ENCODE measurements around the gene CNTN3. TPM values are rescaled to one million over a fixed set of nuclear protein-coding genes. Genes with fewer than 3 reads are reported as not detected.

The CNTN3 gene
- total RNA-seq, 1 experiment from 2014 or later, result not detected

- no peak for DNase-seq
- no peaks in the 10 kb centered on the region for H4K20me1 ChIP-seq (ENCODE audit: insufficient read depth, low read depth, low read length)
- no peaks in the 10 kb centered on the region for H3K27me3 ChIP-seq (ENCODE audit: low read length)
- H3K9me2 ChIP-seq (replicated peaks; ENCODE audit: insufficient read depth, low read length), result no peaks in the 10 kb centered on the region
- H3K4me1 ChIP-seq (ENCODE audit: low read length), result no peaks in the 10 kb centered on the region
- no peak overlapping the region for H2AFZ ChIP-seq (ENCODE audit: low read length)
- H3K9ac ChIP-seq (ENCODE audit: low read length), result no peak overlapping the region
- no peaks in the 10 kb centered on the region for H3K79me2 ChIP-seq (ENCODE audit: low read length)
- no peaks in the 10 kb centered on the region for H3K36me3 ChIP-seq (ENCODE audit: insufficient read depth, low read length)
- H3K27ac ChIP-seq (ENCODE audit: low read length), result no peak overlapping the region
- no peak overlapping the region for H3K4me2 ChIP-seq (ENCODE audit: low read depth, low read length, poor library complexity, severe bottlenecking)
- no peaks in the 10 kb centered on the region for H3K9me3 ChIP-seq (ENCODE audit: low read length)
- H3K4me3 ChIP-seq (ENCODE audit: low read length), result no peak overlapping the region
Measured at GRCh38 chr3:74624301-74624700, 9.8 kb upstream of the CNTN3 start.

GRCh38 chr3:74623261-74623836 is 8.9 kb upstream of the CNTN3 start:
- no peaks in the 10 kb centered on the region for H3K9me2 ChIP-seq (replicated peaks; ENCODE audit: insufficient read depth, low read length)
- no peaks in the 10 kb centered on the region for H3K27me3 ChIP-seq (ENCODE audit: low read length)
- no peaks in the 10 kb centered on the region for H3K36me3 ChIP-seq (ENCODE audit: insufficient read depth, low read length)
- H4K20me1 ChIP-seq (ENCODE audit: insufficient read depth, low read depth, low read length), result no peaks in the 10 kb centered on the region
- H3K27ac ChIP-seq (ENCODE audit: low read length), result no peak overlapping the region
- no peak for DNase-seq
- H3K79me2 ChIP-seq (ENCODE audit: low read length), result no peaks in the 10 kb centered on the region
- H3K4me1 ChIP-seq (ENCODE audit: low read length), result no peaks in the 10 kb centered on the region
- H2AFZ ChIP-seq (ENCODE audit: low read length), result no peak overlapping the region
- H3K4me2 ChIP-seq (ENCODE audit: low read depth, low read length, poor library complexity, severe bottlenecking), result no peak overlapping the region
- no peaks in the 10 kb centered on the region for H3K9me3 ChIP-seq (ENCODE audit: low read length)
- no peak overlapping the region for H3K9ac ChIP-seq (ENCODE audit: low read length)
- no peak overlapping the region for H3K4me3 ChIP-seq (ENCODE audit: low read length)

GRCh38 chr3:74621581-74621980 is 7.1 kb upstream of the CNTN3 start:
- Histone ChIP-seq H3K9me3 (ENCODE audit: low read length) (no peaks in the 10 kb centered on the region), H3K9ac (ENCODE audit: low read length) (no peak overlapping the region), H3K4me2 (ENCODE audit: low read depth, low read length, poor library complexity, severe bottlenecking) (no peak overlapping the region), H3K36me3 (ENCODE audit: insufficient read depth, low read length) (no peaks in the 10 kb centered on the region), H3K9me2 (replicated peaks; ENCODE audit: insufficient read depth, low read length) (no peaks in the 10 kb centered on the region; the same call in 1 of the 2 replicates), H3K4me3 (ENCODE audit: low read length) (no peak overlapping the region), H4K20me1 (ENCODE audit: insufficient read depth, low read depth, low read length) (no peaks in the 10 kb centered on the region), H3K27ac (ENCODE audit: low read length) (no peak overlapping the region), H2AFZ (ENCODE audit: low read length) (no peak overlapping the region), H3K27me3 (ENCODE audit: low read length) (no peaks in the 10 kb centered on the region), H3K4me1 (ENCODE audit: low read length) (no peaks in the 10 kb centered on the region), H3K79me2 (ENCODE audit: low read length) (no peaks in the 10 kb centered on the region)
- no peak for DNase-seq

DNA sequence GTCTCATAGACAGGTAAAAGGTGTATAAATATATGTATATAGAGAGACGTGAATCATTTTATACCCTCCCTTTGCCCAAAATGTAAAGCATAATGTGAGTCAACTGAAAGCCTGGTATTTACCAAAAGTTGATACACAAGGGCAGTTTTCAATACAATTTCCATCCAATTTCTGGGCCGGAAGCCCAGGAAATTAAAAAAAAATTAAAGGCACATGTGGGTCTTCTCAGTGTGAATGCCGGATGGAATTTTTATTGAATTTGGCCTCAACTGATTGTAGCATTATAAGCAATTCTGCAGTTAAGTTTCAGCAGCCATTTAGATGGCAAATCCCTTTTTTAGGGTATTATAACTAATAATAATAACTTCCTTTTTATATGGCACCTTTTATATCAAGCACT is 3.3 kb upstream of the CNTN3 start:
- no peak overlapping the region for H3K4me3 ChIP-seq (ENCODE audit: low read length)
- no peak overlapping the region for H3K27ac ChIP-seq (ENCODE audit: low read length)
- no peaks in the 10 kb centered on the region for H3K4me1 ChIP-seq (ENCODE audit: low read length)
- H3K9me3 ChIP-seq (ENCODE audit: low read length), result 0 out of 2 replicates have a peak, but pooled peaks cover 3% of the 10 kb centered on the region
- no peaks in the 10 kb centered on the region for H3K79me2 ChIP-seq (ENCODE audit: low read length)
- H3K4me2 ChIP-seq (ENCODE audit: low read depth, low read length, poor library complexity, severe bottlenecking), result no peak overlapping the region
- DNase-seq, result no peak
- H3K36me3 ChIP-seq (ENCODE audit: insufficient read depth, low read length), result no peaks in the 10 kb centered on the region
- no peaks in the 10 kb centered on the region for H3K27me3 ChIP-seq (ENCODE audit: low read length)
- no peaks in the 10 kb centered on the region for H4K20me1 ChIP-seq (ENCODE audit: insufficient read depth, low read depth, low read length)
- no peak overlapping the region for H3K9ac ChIP-seq (ENCODE audit: low read length)
- no peak overlapping the region for H2AFZ ChIP-seq (ENCODE audit: low read length)
- no peaks in the 10 kb centered on the region; the same call in 1 of the 2 replicates for H3K9me2 ChIP-seq (replicated peaks; ENCODE audit: insufficient read depth, low read length)

GRCh38 chr3:74613521-74614106 is 845 bp downstream of the CNTN3 start:
- Histone ChIP-seq H3K4me2 (ENCODE audit: low read depth, low read length, poor library complexity, severe bottlenecking) (no peak overlapping the region), H3K9ac (ENCODE audit: low read length) (no peak overlapping the region), H2AFZ (ENCODE audit: low read length) (no peak overlapping the region), H3K9me2 (replicated peaks; ENCODE audit: insufficient read depth, low read length) (no peaks in the 10 kb centered on the region; the same call in 1 of the 2 replicates), H3K36me3 (ENCODE audit: insufficient read depth, low read length) (no peaks in the 10 kb centered on the region), H3K79me2 (ENCODE audit: low read length) (no peaks in the 10 kb centered on the region), H3K4me1 (ENCODE audit: low read length) (no peaks in the 10 kb centered on the region), H3K27ac (ENCODE audit: low read length) (no peak overlapping the region), H3K27me3 (ENCODE audit: low read length) (no peaks in the 10 kb centered on the region), H3K4me3 (ENCODE audit: low read length) (no peak overlapping the region), H4K20me1 (ENCODE audit: insufficient read depth, low read depth, low read length) (no peaks in the 10 kb centered on the region), H3K9me3 (ENCODE audit: low read length) (0 out of 2 replicates have a peak, but pooled peaks cover 3% of the 10 kb centered on the region)
- no peak for DNase-seq

GRCh38 chr3:74613060-74613459 is 1.4 kb downstream of the CNTN3 start:
- Histone ChIP-seq H3K27me3 (ENCODE audit: low read length) (no peaks in the 10 kb centered on the region), H3K9ac (ENCODE audit: low read length) (no peak overlapping the region), H3K4me3 (ENCODE audit: low read length) (no peak overlapping the region), H3K9me3 (ENCODE audit: low read length) (0 out of 2 replicates have a peak, but pooled peaks cover 3% of the 10 kb centered on the region), H3K4me2 (ENCODE audit: low read depth, low read length, poor library complexity, severe bottlenecking) (no peak overlapping the region), H3K36me3 (ENCODE audit: insufficient read depth, low read length) (no peaks in the 10 kb centered on the region), H4K20me1 (ENCODE audit: insufficient read depth, low read depth, low read length) (no peaks in the 10 kb centered on the region), H3K79me2 (ENCODE audit: low read length) (no peaks in the 10 kb centered on the region), H3K9me2 (replicated peaks; ENCODE audit: insufficient read depth, low read length) (no peaks in the 10 kb centered on the region; the same call in 1 of the 2 replicates), H2AFZ (ENCODE audit: low read length) (no peak overlapping the region), H3K4me1 (ENCODE audit: low read length) (no peaks in the 10 kb centered on the region), H3K27ac (ENCODE audit: low read length) (no peak overlapping the region)
- no peak for DNase-seq

- no peak overlapping the region for H3K4me3 ChIP-seq (ENCODE audit: low read length)
- 0 out of 2 replicates have a peak, but pooled peaks cover 3% of the 10 kb centered on the region for H3K9me3 ChIP-seq (ENCODE audit: low read length)
- DNase-seq, result no peak
- H3K27me3 ChIP-seq (ENCODE audit: low read length), result no peaks in the 10 kb centered on the region
- no peak overlapping the region for H3K9ac ChIP-seq (ENCODE audit: low read length)
- no peaks in the 10 kb centered on the region for H3K79me2 ChIP-seq (ENCODE audit: low read length)
- H3K4me2 ChIP-seq (ENCODE audit: low read depth, low read length, poor library complexity, severe bottlenecking), result no peak overlapping the region
- no peaks in the 10 kb centered on the region for H4K20me1 ChIP-seq (ENCODE audit: insufficient read depth, low read depth, low read length)
- no peaks in the 10 kb centered on the region for H3K4me1 ChIP-seq (ENCODE audit: low read length)
- H3K9me2 ChIP-seq (replicated peaks; ENCODE audit: insufficient read depth, low read length), result no peaks in the 10 kb centered on the region
- no peak overlapping the region for H2AFZ ChIP-seq (ENCODE audit: low read length)
- H3K36me3 ChIP-seq (ENCODE audit: insufficient read depth, low read length), result no peaks in the 10 kb centered on the region
- H3K27ac ChIP-seq (ENCODE audit: low read length), result no peak overlapping the region
Measured at GRCh38 chr3:74611206-74611605, 3.3 kb downstream of the CNTN3 start.

- DNase-seq, result no peak
Measured at GRCh38 chr3:74607803-74608202, 6.7 kb downstream of the CNTN3 start.

More at GRCh38 chr3:74607803-74608202, 6.7 kb downstream of the CNTN3 start:
- Histone ChIP-seq H3K4me1 (ENCODE audit: low read length) (no peaks in the 10 kb centered on the region), H3K4me3 (ENCODE audit: low read length) (no peak overlapping the region), H2AFZ (ENCODE audit: low read length) (no peak overlapping the region), H3K27ac (ENCODE audit: low read length) (no peak overlapping the region), H3K27me3 (ENCODE audit: low read length) (no peaks in the 10 kb centered on the region), H3K9me2 (replicated peaks; ENCODE audit: insufficient read depth, low read length) (no peaks in the 10 kb centered on the region), H3K36me3 (ENCODE audit: insufficient read depth, low read length) (no peaks in the 10 kb centered on the region), H3K79me2 (ENCODE audit: low read length) (no peaks in the 10 kb centered on the region), H3K9me3 (ENCODE audit: low read length) (no peaks in the 10 kb centered on the region), H3K9ac (ENCODE audit: low read length) (no peak overlapping the region), H3K4me2 (ENCODE audit: low read depth, low read length, poor library complexity, severe bottlenecking) (no peak overlapping the region), H4K20me1 (ENCODE audit: insufficient read depth, low read depth, low read length) (no peaks in the 10 kb centered on the region)

Measured in Karpas-422 (cell line).